Dermis microvascular lymphatic vessel endothelial cell (primary cell): ENCODE results near the gene CAPN2. TPM values are rescaled to one million over a fixed set of nuclear protein-coding genes. Genes with fewer than 3 reads are reported as not detected.
"Not testable (repeated sequence)": the region's sequence is repeated elsewhere in the genome, so short reads cannot be mapped to it uniquely, and the experiment has no call there.

ENCODE experiments used
- DNase-seq, 2 donors: peaks; one replicate each; pipeline versions ENCODE4 v3.0.0 to v3.0.0-alpha.2; 2010; ENCODE audit warnings: low read depth in 2 of 2
- total RNA-seq: library from RNA; depleted of rRNA; stranded (reverse); fragments of >200 nt; gene quantifications from 2 replicates; pipeline ENCODE4 v1.2.1, GENCODE V29; 2014

The CAPN2 gene
- total RNA-seq, 1 donor from 2014 or later = 203 TPM

GRCh38 chr1:223738465-223739365 lies 26.4 kb downstream of the CAPN2 start:
- DNase-seq = no peak

GRCh38 chr1:223739366-223740037 lies 27.2 kb downstream of the CAPN2 start:
- peak; percentile 28 to 55 for DNase-seq

- DNase-seq = not testable (repeated sequence)
These were observed 27.8 kb downstream of the CAPN2 start for GRCh38 chr1:223740038-223740736.

GRCh38 chr1:223741861-223742260 lies 29.5 kb downstream of the CAPN2 start:
- DNase-seq = peak in 1 of 2 donors; percentile 80

GRCh38 chr1:223742856-223743517 lies 30.6 kb downstream of the CAPN2 start:
- DNase-seq = peak; percentile 46 to 75

- no peak for DNase-seq
These were observed 33.4 kb downstream of the CAPN2 start for GRCh38 chr1:223745731-223746130.

GRCh38 chr1:223747838-223748335 lies 35.5 kb downstream of the CAPN2 start:
- peak in 1 of 2 donors; percentile 39 for DNase-seq

GRCh38 chr1:223748405-223748772 lies 36.0 kb downstream of the CAPN2 start:
- peak in 1 of 2 donors; percentile 57 for DNase-seq

GRCh38 chr1:223748773-223749733 lies 36.7 kb downstream of the CAPN2 start:
- peak; percentile 16 to 66 for DNase-seq

- DNase-seq = no peak
These were observed 38.6 kb downstream of the CAPN2 start for GRCh38 chr1:223750730-223751570.

GRCh38 chr1:223751696-223752095 lies 39.4 kb downstream of the CAPN2 start:
- DNase-seq = no peak

- DNase-seq = no peak
These were observed 40.6 kb downstream of the CAPN2 start for GRCh38 chr1:223752721-223753515.

GRCh38 chr1:223754681-223755431 lies 42.5 kb downstream of the CAPN2 start:
- DNase-seq = no peak

GRCh38 chr1:223755432-223755792 lies 43.1 kb downstream of the CAPN2 start:
- no peak for DNase-seq

GRCh38 chr1:223755992-223756775 lies 43.8 kb downstream of the CAPN2 start:
- no peak for DNase-seq

- no peak for DNase-seq
These were observed 44.7 kb downstream of the CAPN2 start for GRCh38 chr1:223756806-223757700.
